Measurements from ENCODE around the gene ELK3. TPM values are rescaled to one million over a fixed set of nuclear protein-coding genes. Genes with fewer than 3 reads are reported as not detected.

The ELK3 gene
- total and polyA plus RNA-seq, 9 of the 15 experiments (the other 6 are each of a cell fraction or from before 2014, with no cell fraction given): 1.5 to 5.5 (median 2.9) TPM

DNA sequence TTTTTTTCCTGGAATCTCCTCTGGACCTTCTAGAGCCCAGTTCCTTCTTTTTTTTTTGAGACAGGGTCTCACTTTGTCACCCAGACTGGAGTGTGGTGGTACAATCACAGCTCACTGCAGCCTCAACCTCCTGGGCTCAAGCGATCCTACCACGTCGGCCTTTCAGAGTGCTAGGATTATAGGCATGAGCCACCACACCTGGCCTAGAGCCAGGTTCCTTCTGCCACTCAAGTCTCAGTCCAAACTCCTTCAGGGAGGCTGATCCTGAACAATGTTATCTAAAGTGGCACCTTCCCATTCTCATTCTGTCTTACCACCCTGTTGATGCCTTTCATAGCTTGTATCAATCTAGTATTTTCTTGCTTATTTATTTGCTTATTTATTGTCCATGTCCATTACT lies 22.3 kb upstream of the ELK3 start:
- Histone ChIP-seq H3K9ac (ENCODE audit: insufficient read depth in 1 of 2, low read depth in 2 of 2, low read length in 2 of 2) (no peak overlapping the region), H3K4me3 (no peak overlapping the region), H2AFZ (ENCODE audit: low read depth, low read length) (no peak overlapping the region), H3K4me1 (replicated peaks in 1 of 2; ENCODE audit: control insufficient read depth in 2 of 2, insufficient read depth in 2 of 2, low read length in 2 of 2) (no peaks in the 10 kb centered on the region), H4K20me1 (replicated peaks; ENCODE audit: control insufficient read depth, insufficient read depth, low read length) (no peaks in the 10 kb centered on the region), H3K27ac (ENCODE audit: extremely low read depth, low read depth, low read length) (no peak overlapping the region), H3K4me2 (ENCODE audit: insufficient read depth, low read length) (no peak overlapping the region), H3K9me1 (ENCODE audit: control insufficient read depth, insufficient read depth, low read length) (no peaks in the 10 kb centered on the region), H3K9me3 (replicated peaks; ENCODE audit: control insufficient read depth, insufficient read depth, low read depth, low read length) (no peaks in the 10 kb centered on the region), H3K79me2 (ENCODE audit: control insufficient read depth, insufficient read depth, low read length) (no peaks in the 10 kb centered on the region), H3K27me3 (ENCODE audit: control insufficient read depth in 2 of 2, insufficient read depth in 2 of 2, low read length in 2 of 2) (peaks cover 10 to 39% of the 10 kb centered on the region in 2 experiments), H3K36me3 (ENCODE audit: control insufficient read depth, insufficient read depth, low read length) (no peaks in the 10 kb centered on the region)
- ChIA-PET CTCF (ENCODE audit: low intra/inter-chr PET ratio) (no interaction called here), POLR2A (no interaction called here)
- intact Hi-C loops (cut with micrococcal nuclease) (no loop called here), in situ Hi-C loops (cut with MboI) (no loop called here)
- BruUV-seq (replicated peaks): no TSS peak
- ATAC-seq (no peak), DNase-seq (ENCODE audit: extremely low read depth in 1 of 4, low spot score in 3 of 4) (no peak), FAIRE-seq (no peak)
- TF ChIP-seq ZNF695 (CRISPR knock-in tag; IDR thresholded peaks at IDR 0.05) (no peak), NFIC (IDR thresholded peaks at IDR 0.05) (peak; percentile 47; the same call in 1 of the 2 replicates), MED1 (CRISPR knock-in tag; IDR thresholded peaks at IDR 0.05; ENCODE audit: borderline replicate concordance) (no peak), NFYB (IDR thresholded peaks at IDR 0.05; ENCODE audit: extremely low read depth, insufficient read length) (no peak)
- TF ChIP-seq, protein P1, sequence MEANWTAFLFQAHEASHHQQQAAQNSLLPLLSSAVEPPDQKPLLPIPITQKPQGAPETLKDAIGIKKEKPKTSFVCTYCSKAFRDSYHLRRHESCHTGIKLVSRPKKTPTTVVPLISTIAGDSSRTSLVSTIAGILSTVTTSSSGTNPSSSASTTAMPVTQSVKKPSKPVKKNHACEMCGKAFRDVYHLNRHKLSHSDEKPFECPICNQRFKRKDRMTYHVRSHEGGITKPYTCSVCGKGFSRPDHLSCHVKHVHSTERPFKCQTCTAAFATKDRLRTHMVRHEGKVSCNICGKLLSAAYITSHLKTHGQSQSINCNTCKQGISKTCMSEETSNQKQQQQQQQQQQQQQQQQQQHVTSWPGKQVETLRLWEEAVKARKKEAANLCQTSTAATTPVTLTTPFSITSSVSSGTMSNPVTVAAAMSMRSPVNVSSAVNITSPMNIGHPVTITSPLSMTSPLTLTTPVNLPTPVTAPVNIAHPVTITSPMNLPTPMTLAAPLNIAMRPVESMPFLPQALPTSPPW (CRISPR knock-in tag; IDR thresholded peaks at IDR 0.05): no peak
- 0% methylated on average over 3 of the region's 3 CpGs for WGBS (ENCODE audit: insufficient coverage, low coverage, missing lambda C conversion rate)

DNA sequence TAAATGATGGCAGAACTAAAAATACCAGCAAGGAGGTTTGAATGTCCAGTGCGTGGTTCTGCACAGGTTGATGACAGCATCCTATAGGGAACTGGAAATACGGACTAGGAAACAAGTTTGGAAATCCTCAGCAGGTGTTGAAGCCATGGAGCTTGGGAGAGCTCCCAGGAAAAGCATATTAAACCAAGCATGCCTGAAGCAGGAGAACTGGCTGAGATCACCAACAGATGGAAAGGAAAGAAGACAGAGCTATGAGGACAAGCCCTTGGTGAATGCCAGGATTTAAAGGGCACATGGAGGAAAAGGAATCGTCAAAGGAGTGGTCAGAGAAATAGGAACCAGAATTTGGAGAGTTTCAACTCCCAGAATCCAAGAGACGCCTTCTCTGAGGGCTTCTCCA lies 21.2 kb upstream of the ELK3 start:
- Histone ChIP-seq H3K9me1 (ENCODE audit: control insufficient read depth, insufficient read depth, low read length) (no peaks in the 10 kb centered on the region), H3K4me3 (no peak overlapping the region), H4K20me1 (replicated peaks; ENCODE audit: control insufficient read depth, insufficient read depth, low read length) (no peaks in the 10 kb centered on the region), H3K79me2 (ENCODE audit: control insufficient read depth, insufficient read depth, low read length) (no peaks in the 10 kb centered on the region), H3K36me3 (ENCODE audit: control insufficient read depth, insufficient read depth, low read length) (no peaks in the 10 kb centered on the region), H3K27ac (ENCODE audit: extremely low read depth, low read depth, low read length) (no peak overlapping the region), H3K9ac (ENCODE audit: insufficient read depth in 1 of 2, low read depth in 2 of 2, low read length in 2 of 2) (no peak overlapping the region), H3K4me1 (replicated peaks in 1 of 2; ENCODE audit: control insufficient read depth in 2 of 2, insufficient read depth in 2 of 2, low read length in 2 of 2) (no peaks in the 10 kb centered on the region), H3K27me3 (ENCODE audit: control insufficient read depth in 2 of 2, insufficient read depth in 2 of 2, low read length in 2 of 2) (peaks cover 10 to 39% of the 10 kb centered on the region in 2 experiments; a peak in 4 of 5 replicates), H3K9me3 (replicated peaks; ENCODE audit: control insufficient read depth, insufficient read depth, low read depth, low read length) (no peaks in the 10 kb centered on the region), H3K4me2 (ENCODE audit: insufficient read depth, low read length) (no peak overlapping the region), H2AFZ (ENCODE audit: low read depth, low read length) (no peak overlapping the region)
- POLR2A ChIA-PET: no interaction called here
- ATAC-seq: no peak
- no peak for DNase-seq (ENCODE audit: extremely low read depth in 1 of 4, low spot score in 3 of 4)
- BruUV-seq (replicated peaks): no TSS peak
- CTCF ChIA-PET (ENCODE audit: low intra/inter-chr PET ratio): no interaction called here
- intact Hi-C loops (cut with micrococcal nuclease) (no loop called here), in situ Hi-C loops (cut with MboI) (no loop called here)
- 0% methylated on average over 4 of the region's 4 CpGs for WGBS (ENCODE audit: insufficient coverage, low coverage, missing lambda C conversion rate)
- FAIRE-seq: no peak
- TF ChIP-seq DDX20 (tag; IDR thresholded peaks at IDR 0.05; ENCODE audit: low read depth) (no peak), SRF (CRISPR knock-in tag; IDR thresholded peaks at IDR 0.05) (no peak), U2AF2 (optimal IDR thresholded peaks at IDR 0.05; ENCODE audit: low read depth, low read length) (no peak), ATF3 (IDR thresholded peaks at IDR 0.05) (no peak), ATF3 (CRISPR knock-in tag; conservative IDR thresholded peaks at IDR 0.05) (no peak), ZNF699 (CRISPR knock-in tag; IDR thresholded peaks at IDR 0.05; ENCODE audit: insufficient replicate concordance) (no peak), ZBTB17 (CRISPR knock-in tag; IDR thresholded peaks at IDR 0.05) (no peak)
